Heart left ventricle (tissue), 16 donors: Measurements from ENCODE around the gene NHLH1. TPM values are rescaled to one million over a fixed set of nuclear protein-coding genes. Genes with fewer than 3 reads are reported as not detected.

Experiments used
- ATAC-seq, 4 donors: fragments of 200-7000 bp; cut with Tn5 transposase; one replicate each; pipeline ENCODE4 v1.9.1; 2020 to 2022; ENCODE audit warnings: moderate library complexity in 4 of 4, mild to moderate bottlenecking in 3 of 4, moderate number of reproducible peaks in 1 of 4
- DNase-seq, 5 donors: peaks; one replicate each; pipeline ENCODE4 v3.0.0-alpha.2; 2020
- H3K27ac ChIP-seq, 12 donors: fragments of 200-600 bp; sonication (generic) in 4 of 12; one replicate each; pipeline versions ENCODE4 v1.5.0 to v1.8.0; 2016 to 2022; ENCODE audit warnings: mild to moderate bottlenecking in 2 of 12
- H3K27me3 ChIP-seq, 9 donors: fragments of 200-600 bp; sonication (generic) in 2 of 9; one replicate each; pipeline versions ENCODE4 v1.5.1 to v1.8.0; 2016 to 2022; ENCODE audit warnings: mild to moderate bottlenecking in 3 of 9
- H3K36me3 ChIP-seq, 9 donors: fragments of 200-600 bp; sonication (generic) in 2 of 9; one replicate each; pipeline versions ENCODE4 v1.5.0 to v1.8.0; 2018 to 2022; ENCODE audit warnings: mild to moderate bottlenecking in 2 of 9
- H3K4me1 ChIP-seq, 12 donors: fragments of 200-600 bp; sonication (generic) in 4 of 12; one replicate each; pipeline versions ENCODE4 v1.5.0 to v1.8.0; 2016 to 2022; ENCODE audit warnings: mild to moderate bottlenecking in 3 of 12
- H3K4me3 ChIP-seq, 12 donors: fragments of 200-600 bp; sonication (generic) in 4 of 12; one replicate each; pipeline versions ENCODE4 v1.5.0 to v1.8.0; 2017 to 2022; ENCODE audit warnings: mild to moderate bottlenecking in 9 of 12, moderate library complexity in 4 of 12
- H3K9me3 ChIP-seq, 12 donors: fragments of 200-600 bp; sonication (generic) in 4 of 12; one replicate each; pipeline versions ENCODE4 v1.5.0 to v1.8.0; 2016 to 2022; ENCODE audit warnings: mild to moderate bottlenecking in 1 of 12
- CTCF ChIP-seq, 12 donors: fragments of 200-600 bp; sonication (generic) in 4 of 12; IDR thresholded peaks; one replicate each; pipeline versions ENCODE4 v1.5.0 to v1.8.0; 2018 to 2022; ENCODE audit warnings: antibody characterized with exemption in 12 of 12, mild to moderate bottlenecking in 5 of 12
- POLR2A ChIP-seq, 2 donors: fragments of 450-650 bp; IDR thresholded peaks; one replicate each; pipeline ENCODE4 v1.6.1; 2017; ENCODE audit warnings: antibody characterized with exemption in 2 of 2, mild to moderate bottlenecking in 2 of 2, moderate library complexity in 2 of 2
- WGBS, 4 donors: extraction: QIAGEN DNeasy Blood & Tissue Kit in 2 of 4; methylation state at CpG; one replicate each; pipeline versions ENCODE4 v1.1.5 to v1.1.7; 2013 to 2018; 5-methylcytosine and 5-hydroxymethylcytosine counted together
- intact Hi-C, 10 donors: fragments of 100-400 bp; cut with DNase I; formaldehyde crosslinking; loops; one replicate each; pipeline versions ENCODE4 v1.11.1 to v1.14.2; 2022
- polyA plus RNA-seq, 2 donors: library from polyadenylated mRNA; stranded (reverse); fragments of 200-250 nt; gene quantifications; one replicate each; pipeline ENCODE4 v1.2.3, GENCODE V29; 2013
- total RNA-seq, 9 donors: library from RNA; depleted of rRNA in 2 of 9; stranded (reverse); fragments of >200 nt in 2 of 9; fragmentation: NEBNext Ultra II Directional in 3 of 9; extraction: Animal tissue kit (Norgen Biotek cat#: 25700) in 3 of 9; gene quantifications; one replicate each; pipeline versions ENCODE4 v1.1.0 to v1.2.4, GENCODE V29; 2016 to 2023
- donor health status: ischemic (EF 13 %, LVEDD 7.1; RV severe dilation, severe dysfunction).
- donor health status: healthy with polysubstance abuse.
- donor health status: DM: no; HTN: yes; CAD: no.
- donor health status: DM: no; HTN: no; CAD: no.
- donor health status: ischemic (EF 25% LVEDD 6.9; RV normal size, moderate dysfunction).
- donor health status: ischemic (EF 25% LVEDD 5.7; RV mildly dilated, moderate dysfunction).
- donor health status: healthy.
- donor health status: DM: yes; HTN: yes; CAD: no.
- donor health status: ischemic (EF 35%, LVEDD 5.7; RV mildly dilated, moderate dysfunction).
- donor health status: nonischemic (EF 11% LVEDD 7.7; RV severe dilation, severe dysfunction).
- donor health status: DM: yes; HTN: yes; CAD: no.
- donor health status: PGD.
- donor health status: ischemic (EF 29% LVEDD 5.4; RV normal size, mild dysfunction).
- donor health status: nonischemic (EF 23%, LVEDD 6.1; RV moderate dilation, normal function).

Gene NHLH1
- total and polyA plus RNA-seq, 11 donors = 0.09 to 0.18 (median 0.14) TPM; not detected in 8

GRCh38 chr1:160344241-160344640 lies 22.6 kb upstream of the NHLH1 start:
- 81 to 85% (median 84%) methylated on average over 3 of the region's 3 CpGs for WGBS, 4 donors

GRCh38 chr1:160344936-160345335 lies 21.9 kb upstream of the NHLH1 start:
- Histone ChIP-seq H3K27ac (no peak overlapping the region), H3K36me3 (peaks cover 0 to 54% (median 40%) of the 10 kb centered on the region in 9 donors), H3K9me3 (no peaks in the 10 kb centered on the region), H3K4me3 (no peak overlapping the region), H3K4me1 (peaks cover 0 to 54% (median 29%) of the 10 kb centered on the region in 12 donors), H3K27me3 (no peaks in the 10 kb centered on the region)
- WGBS, 4 donors = 90 to 95% (median 94%) methylated on average over 6 of the region's 6 CpGs
- DNase-seq = no peak
- TF ChIP-seq CTCF (IDR thresholded peaks at IDR 0.05) = no peak
- TF ChIP-seq POLR2A (IDR thresholded peaks at IDR 0.05) = no peak
- ATAC-seq = no peak
- intact Hi-C loops = loop anchor here in 1 of 10 donors (5.0 kb wide), 1 partner anchor 58 kb away; the partner anchor contains the start of gene PEX19

More at GRCh38 chr1:160344241-160344640, 22.6 kb upstream of the NHLH1 start:
- ATAC-seq (no peak), DNase-seq (no peak)
- Histone ChIP-seq H3K27me3 (no peaks in the 10 kb centered on the region), H3K36me3 (peaks cover 0 to 54% (median 40%) of the 10 kb centered on the region in 9 donors), H3K9me3 (no peaks in the 10 kb centered on the region), H3K4me3 (peak overlapping the region in 11 of 12 donors; percentile 78 to 97 (median 91)), H3K4me1 (peaks cover 0 to 61% (median 30%) of the 10 kb centered on the region in 12 donors), H3K27ac (peak overlapping the region in 3 of 12 donors; percentile 93 to 94 (median 93))
- intact Hi-C loops = loop anchor here in 1 of 10 donors (5.0 kb wide), 1 partner anchor 57 kb away; the partner anchor contains the start of gene PEX19
- TF ChIP-seq POLR2A (IDR thresholded peaks at IDR 0.05) (no peak), CTCF (IDR thresholded peaks at IDR 0.05) (no peak)

GRCh38 chr1:160346463-160346862 lies 20.4 kb upstream of the NHLH1 start:
- peaks cover 0 to 66% (median 54%) of the 10 kb centered on the region in 9 donors for H3K36me3 ChIP-seq
- 87 to 90% (median 88%) methylated on average over 10 of the region's 10 CpGs for WGBS, 4 donors
- intact Hi-C loops = no loop called here

GRCh38 chr1:160346958-160347357 lies 19.9 kb upstream of the NHLH1 start:
- intact Hi-C loops = no loop called here
- Histone ChIP-seq H3K4me1 (peaks cover 0 to 34% (median 11%) of the 10 kb centered on the region in 12 donors), H3K4me3 (no peak overlapping the region), H3K36me3 (peaks cover 0 to 71% (median 59%) of the 10 kb centered on the region in 9 donors), H3K9me3 (no peaks in the 10 kb centered on the region), H3K27me3 (no peaks in the 10 kb centered on the region), H3K27ac (peak overlapping the region in 1 of 12 donors; percentile 76)
- TF ChIP-seq POLR2A (IDR thresholded peaks at IDR 0.05) = no peak
- TF ChIP-seq CTCF (IDR thresholded peaks at IDR 0.05) = no peak
- ATAC-seq = no peak
- no peak for DNase-seq
- 66 to 74% (median 73%) methylated on average over 4 of the region's 4 CpGs for WGBS, 4 donors

More at GRCh38 chr1:160346463-160346862, 20.4 kb upstream of the NHLH1 start:
- ATAC-seq (no peak), DNase-seq (no peak)
- Histone ChIP-seq H3K4me1 (peaks cover 0 to 39% (median 16%) of the 10 kb centered on the region in 12 donors), H3K27me3 (no peaks in the 10 kb centered on the region), H3K9me3 (no peaks in the 10 kb centered on the region), H3K27ac (peak overlapping the region in 1 of 12 donors; percentile 76), H3K4me3 (no peak overlapping the region)
- TF ChIP-seq CTCF (IDR thresholded peaks at IDR 0.05) (no peak), POLR2A (IDR thresholded peaks at IDR 0.05) (no peak)
